ENCODE data around the gene KIF16B. TPM values are rescaled to one million over a fixed set of nuclear protein-coding genes. Genes with fewer than 3 reads are reported as not detected.

Gene KIF16B
- polyA plus RNA-seq, 1 experiment = 10.2 TPM

GRCh38 chr20:16563066-16563806 is 10.0 kb downstream of the KIF16B start:
- DNase-seq (ENCODE audit: low read depth, low spot score) = no peak
- CTCF ChIA-PET = no interaction called here

DNA sequence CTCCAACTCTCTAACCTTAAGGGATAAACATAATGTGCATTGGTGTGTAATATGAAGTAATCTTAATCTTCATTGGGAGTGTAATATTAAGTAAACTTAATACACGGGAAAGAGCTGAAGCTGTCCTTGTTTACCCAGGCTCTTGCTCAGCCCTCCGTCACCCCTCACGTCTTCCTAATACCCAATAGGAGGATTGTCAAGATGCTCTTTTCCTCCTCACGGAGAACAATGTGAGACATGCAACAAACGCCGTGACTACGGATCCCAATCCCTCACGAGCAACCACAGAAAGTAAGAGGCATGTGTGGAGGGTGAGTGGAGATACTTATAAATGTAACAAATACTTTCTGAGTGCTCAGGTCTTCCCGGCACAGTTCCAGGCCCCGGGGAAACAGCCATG is 11.0 kb downstream of the KIF16B start:
- H3K4me3 ChIP-seq (ENCODE audit: low read depth, low read length) = no peak overlapping the region
- TF ChIP-seq, protein P1, sequence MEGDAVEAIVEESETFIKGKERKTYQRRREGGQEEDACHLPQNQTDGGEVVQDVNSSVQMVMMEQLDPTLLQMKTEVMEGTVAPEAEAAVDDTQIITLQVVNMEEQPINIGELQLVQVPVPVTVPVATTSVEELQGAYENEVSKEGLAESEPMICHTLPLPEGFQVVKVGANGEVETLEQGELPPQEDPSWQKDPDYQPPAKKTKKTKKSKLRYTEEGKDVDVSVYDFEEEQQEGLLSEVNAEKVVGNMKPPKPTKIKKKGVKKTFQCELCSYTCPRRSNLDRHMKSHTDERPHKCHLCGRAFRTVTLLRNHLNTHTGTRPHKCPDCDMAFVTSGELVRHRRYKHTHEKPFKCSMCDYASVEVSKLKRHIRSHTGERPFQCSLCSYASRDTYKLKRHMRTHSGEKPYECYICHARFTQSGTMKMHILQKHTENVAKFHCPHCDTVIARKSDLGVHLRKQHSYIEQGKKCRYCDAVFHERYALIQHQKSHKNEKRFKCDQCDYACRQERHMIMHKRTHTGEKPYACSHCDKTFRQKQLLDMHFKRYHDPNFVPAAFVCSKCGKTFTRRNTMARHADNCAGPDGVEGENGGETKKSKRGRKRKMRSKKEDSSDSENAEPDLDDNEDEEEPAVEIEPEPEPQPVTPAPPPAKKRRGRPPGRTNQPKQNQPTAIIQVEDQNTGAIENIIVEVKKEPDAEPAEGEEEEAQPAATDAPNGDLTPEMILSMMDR (IDR thresholded peaks at IDR 0.05; ENCODE audit: low read depth, low read length) = no peak
- POLR2A ChIA-PET = no interaction called here

More at GRCh38 chr20:16563066-16563806, 10.0 kb downstream of the KIF16B start:
- H3K27me3 ChIP-seq (ENCODE audit: control insufficient read depth, insufficient read depth, low read length) = no peaks in the 10 kb centered on the region
- POLR2A ChIA-PET = no interaction called here
- TF ChIP-seq, protein P1 (IDR thresholded peaks at IDR 0.05; ENCODE audit: low read depth, low read length) = no peak
- no peaks in the 10 kb centered on the region for H3K9me3 ChIP-seq (ENCODE audit: control insufficient read depth, insufficient read depth, low read length)
- H3K4me3 ChIP-seq (ENCODE audit: low read depth, low read length) = no peak overlapping the region
- no peak overlapping the region for H3K27ac ChIP-seq (ENCODE audit: low read depth, low read length)

GRCh38 chr20:16560661-16561060 is 12.6 kb downstream of the KIF16B start:
- TF ChIP-seq, protein P1 (IDR thresholded peaks at IDR 0.05; ENCODE audit: low read depth, low read length) = no peak
- Histone ChIP-seq H3K27me3 (ENCODE audit: control insufficient read depth, insufficient read depth, low read length) (no peaks in the 10 kb centered on the region), H3K4me3 (ENCODE audit: low read depth, low read length) (no peak overlapping the region), H3K27ac (ENCODE audit: low read depth, low read length) (no peak overlapping the region), H3K9me3 (ENCODE audit: control insufficient read depth, insufficient read depth, low read length) (no peaks in the 10 kb centered on the region)
- POLR2A ChIA-PET = no interaction called here
- DNase-seq (ENCODE audit: low read depth, low spot score) = no peak
- CTCF ChIA-PET = interaction anchor here (0.7 kb wide), 1 partner anchor 8 kb away, joined by 4 read pairs; no protein-coding TSS in a partner anchor

More for the DNA sequence above, 11.0 kb downstream of the KIF16B start:
- Histone ChIP-seq H3K9me3 (ENCODE audit: control insufficient read depth, insufficient read depth, low read length) (no peaks in the 10 kb centered on the region), H3K27me3 (ENCODE audit: control insufficient read depth, insufficient read depth, low read length) (no peaks in the 10 kb centered on the region), H3K27ac (ENCODE audit: low read depth, low read length) (no peak overlapping the region)
- CTCF ChIA-PET = no interaction called here
- DNase-seq (ENCODE audit: low read depth, low spot score) = no peak

GRCh38 chr20:16560216-16560615 is 13.0 kb downstream of the KIF16B start:
- no peak for DNase-seq (ENCODE audit: low read depth, low spot score)
- ChIA-PET POLR2A (no interaction called here), CTCF (interaction anchor here (0.7 kb wide), 1 partner anchor 8 kb away, joined by 4 read pairs; no protein-coding TSS in a partner anchor)
- Histone ChIP-seq H3K4me3 (ENCODE audit: low read depth, low read length) (no peak overlapping the region), H3K27ac (ENCODE audit: low read depth, low read length) (no peak overlapping the region), H3K9me3 (ENCODE audit: control insufficient read depth, insufficient read depth, low read length) (no peaks in the 10 kb centered on the region), H3K27me3 (ENCODE audit: control insufficient read depth, insufficient read depth, low read length) (no peaks in the 10 kb centered on the region)
- TF ChIP-seq, protein P1 (IDR thresholded peaks at IDR 0.05; ENCODE audit: low read depth, low read length) = no peak

DNA sequence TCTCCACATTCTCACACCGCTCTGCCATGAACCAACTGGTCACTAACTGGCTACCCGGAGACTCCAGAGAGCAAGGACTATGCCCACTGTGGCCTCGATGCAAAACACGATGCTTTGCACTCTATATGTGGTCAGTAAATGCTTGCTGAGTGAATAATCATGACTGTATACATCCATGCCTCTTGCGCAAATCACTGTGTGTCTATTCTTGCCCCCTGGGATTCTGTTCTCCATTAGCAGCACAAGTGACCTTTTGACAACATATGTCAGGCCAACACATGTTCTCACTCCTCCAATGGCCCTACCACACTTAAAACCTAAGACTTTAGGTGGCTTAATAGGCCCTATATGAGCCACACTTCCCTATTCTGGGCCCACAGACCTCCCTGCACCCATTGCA is 16.9 kb downstream of the KIF16B start:
- ChIA-PET CTCF (no interaction called here), POLR2A (no interaction called here)
- no peak for DNase-seq (ENCODE audit: low read depth, low spot score)
- no peaks in the 10 kb centered on the region for H3K27me3 ChIP-seq (ENCODE audit: control insufficient read depth, insufficient read depth, low read length)
- H3K27ac ChIP-seq (ENCODE audit: low read depth, low read length) = peak overlapping the region; percentile 11
- TF ChIP-seq, protein P1 (IDR thresholded peaks at IDR 0.05; ENCODE audit: low read depth, low read length) = no peak
- H3K9me3 ChIP-seq (ENCODE audit: control insufficient read depth, insufficient read depth, low read length) = peaks cover 6% of the 10 kb centered on the region; the same call in 1 of the 2 replicates
- H3K4me3 ChIP-seq (ENCODE audit: low read depth, low read length) = no peak overlapping the region

Measured in AG04450 (cell line).